ENCODE data around the gene STAC2. TPM values are rescaled to one million over a fixed set of nuclear protein-coding genes. Genes with fewer than 3 reads are reported as not detected.
"Not testable (repeated sequence)": the region's sequence is repeated elsewhere in the genome, so short reads cannot be mapped to it uniquely, and the experiment has no call there.

The STAC2 gene
- polyA plus RNA-seq, 4 donors, result 3.7 to 4.1 (median 3.8) TPM

DNA sequence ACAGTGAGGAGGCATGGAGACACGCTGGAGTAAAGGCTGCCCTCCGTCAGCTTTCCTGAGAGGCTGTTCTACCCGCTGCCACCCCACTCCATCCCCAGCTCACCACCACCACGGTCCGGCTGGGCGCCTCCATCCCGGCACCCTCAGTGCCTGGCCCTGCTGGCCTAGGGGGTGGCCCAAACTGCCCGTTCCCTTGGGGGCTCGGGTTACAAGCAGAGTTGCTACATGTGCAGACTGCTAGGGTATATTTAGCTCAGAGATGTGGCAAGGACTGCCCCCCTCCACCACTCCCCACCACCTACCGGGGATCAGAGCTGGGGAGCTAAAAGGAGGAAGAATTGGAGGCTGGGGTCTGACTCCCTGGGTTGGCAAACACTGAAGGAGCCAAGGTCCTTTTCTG, 32.4 kb downstream of the STAC2 start:
- no peak for DNase-seq (ENCODE audit: low read depth in 4 of 4, low spot score in 3 of 4)

DNA sequence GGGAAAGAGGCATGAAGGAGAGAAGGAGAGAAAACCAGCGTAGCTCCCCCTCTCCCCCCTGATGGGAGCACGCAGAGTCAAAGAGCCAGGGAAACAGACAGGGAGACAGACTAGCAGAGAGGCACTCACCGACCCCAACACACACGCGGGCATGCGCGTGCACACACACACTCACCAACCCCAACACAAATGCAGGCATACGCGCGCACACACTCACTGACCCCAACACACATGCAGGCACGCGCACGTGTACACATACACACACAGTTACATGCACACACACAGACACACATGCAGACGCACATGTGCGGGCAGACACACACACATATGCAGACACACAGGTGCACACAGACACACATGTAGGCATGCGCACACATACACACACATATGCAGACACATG, 32.8 kb downstream of the STAC2 start:
- DNase-seq (ENCODE audit: low read depth in 4 of 4, low spot score in 3 of 4), result no peak

DNA sequence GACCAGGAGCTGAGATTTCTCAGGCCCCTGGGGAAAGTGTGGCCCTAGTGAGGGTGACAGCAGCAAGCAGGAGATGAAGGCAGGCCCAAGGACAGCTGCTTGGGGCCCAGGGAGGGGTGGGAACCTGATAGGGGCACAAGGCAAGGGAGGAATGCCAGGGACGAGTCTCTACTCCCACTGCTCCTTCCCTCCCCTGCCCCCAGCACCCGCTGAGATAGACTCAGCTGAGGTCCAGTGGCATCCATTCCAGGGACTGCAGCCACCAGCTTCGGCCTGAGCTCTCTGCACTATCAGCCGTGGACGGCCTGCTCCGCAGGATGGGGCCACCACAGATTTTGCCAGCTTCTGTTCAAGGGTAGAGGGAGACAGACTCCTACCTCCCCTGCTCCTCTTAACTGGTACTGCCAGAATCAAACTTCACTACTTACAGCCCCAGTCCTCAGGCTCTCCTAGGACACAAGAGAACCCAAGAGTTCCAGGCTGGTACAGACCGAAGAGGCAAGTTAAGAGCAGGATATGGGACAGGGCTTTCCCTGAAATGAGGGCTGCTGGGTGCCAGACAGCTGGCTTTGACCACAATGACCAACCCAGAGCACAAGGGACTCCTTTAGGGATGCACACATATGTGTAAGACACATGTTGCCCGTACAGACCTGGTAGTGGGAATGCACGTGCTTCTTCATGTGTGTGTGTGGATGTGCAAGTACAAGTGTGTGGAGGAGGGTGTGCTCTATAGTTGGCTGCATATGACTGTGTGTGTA, 33.8 kb downstream of the STAC2 start:
- no peak for DNase-seq (ENCODE audit: low read depth in 4 of 4, low spot score in 3 of 4)

DNA sequence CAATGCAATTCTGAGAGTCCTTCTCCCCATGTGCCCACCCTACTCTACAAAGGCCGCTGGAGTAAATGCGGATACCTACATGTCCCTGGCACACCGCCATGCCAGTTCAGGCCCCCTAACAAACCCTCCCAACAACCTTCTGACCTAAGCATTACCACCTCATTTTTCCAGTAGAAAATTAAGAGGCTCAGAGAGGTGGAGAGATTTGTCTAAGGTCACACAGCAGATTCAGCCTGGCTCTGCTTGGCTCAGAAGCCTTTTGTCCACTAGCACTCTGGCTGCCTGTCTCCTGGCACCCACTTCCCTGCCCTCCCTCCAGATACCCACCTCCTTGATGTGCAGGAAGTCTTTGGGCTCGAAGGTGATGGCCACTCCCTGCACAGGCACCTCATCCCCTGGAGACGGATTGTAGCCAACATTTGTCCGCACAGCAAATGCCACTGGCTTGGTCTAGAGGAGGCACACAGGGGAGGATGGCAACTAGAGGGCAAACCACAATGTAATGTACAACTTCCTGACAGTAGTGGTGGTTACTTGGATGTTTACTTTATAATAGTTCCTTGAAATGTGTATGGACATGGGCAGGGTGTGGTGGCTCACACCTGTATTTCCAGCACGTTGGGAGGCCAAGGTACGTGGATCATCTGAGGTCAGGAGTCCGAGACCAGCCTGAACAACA, 38.5 kb downstream of the STAC2 start:
- DNase-seq (ENCODE audit: low read depth in 4 of 4, low spot score in 3 of 4), result no peak

DNA sequence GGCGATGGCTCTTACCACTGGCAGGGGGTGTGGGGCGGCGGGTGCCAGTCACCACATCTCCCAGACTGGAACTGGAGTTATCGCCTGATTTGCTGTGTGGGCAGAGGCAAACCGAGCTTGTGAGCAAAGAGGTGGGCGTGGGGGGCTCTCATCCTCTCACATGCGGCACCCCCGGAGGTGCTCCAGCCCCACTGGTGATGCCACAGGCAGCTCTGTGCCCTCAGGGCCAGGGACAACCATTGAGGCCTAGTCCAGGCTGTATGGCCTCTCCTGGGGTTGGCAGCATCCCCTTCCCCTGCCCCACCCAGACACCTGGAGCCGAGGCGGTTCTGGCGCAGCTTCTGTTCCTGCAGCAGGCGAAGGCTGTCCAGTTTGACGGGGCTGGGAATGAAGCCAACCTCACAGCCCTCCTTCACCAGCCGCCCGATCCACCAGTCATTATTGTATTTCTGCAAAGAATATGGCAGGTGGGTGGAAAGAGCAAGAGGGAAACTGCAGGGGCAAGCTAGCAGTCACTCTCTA, 39.2 kb downstream of the STAC2 start:
- DNase-seq (ENCODE audit: low read depth in 4 of 4, low spot score in 3 of 4), result no peak

DNA sequence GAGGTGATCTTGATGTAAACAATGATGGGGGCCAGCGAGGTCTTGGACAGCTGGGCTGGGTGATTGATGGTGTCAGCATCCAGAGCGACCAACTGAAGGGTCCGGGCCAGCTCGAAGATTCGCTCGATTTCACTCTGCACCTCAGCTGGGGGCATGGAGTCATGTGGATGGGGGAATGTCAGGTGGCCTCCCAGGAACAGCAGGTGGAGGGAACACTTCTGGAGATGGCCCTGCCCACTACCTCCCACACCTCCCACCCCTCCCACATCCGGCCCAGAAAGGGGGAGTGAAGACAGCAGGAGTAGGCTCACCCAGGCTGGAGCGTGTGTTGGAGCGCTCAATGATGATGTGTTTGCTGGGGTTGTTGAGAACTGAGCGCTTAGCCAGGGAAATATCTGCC, 42.0 kb downstream of the STAC2 start:
- no peak for DNase-seq (ENCODE audit: low read depth in 4 of 4, low spot score in 3 of 4)

DNA sequence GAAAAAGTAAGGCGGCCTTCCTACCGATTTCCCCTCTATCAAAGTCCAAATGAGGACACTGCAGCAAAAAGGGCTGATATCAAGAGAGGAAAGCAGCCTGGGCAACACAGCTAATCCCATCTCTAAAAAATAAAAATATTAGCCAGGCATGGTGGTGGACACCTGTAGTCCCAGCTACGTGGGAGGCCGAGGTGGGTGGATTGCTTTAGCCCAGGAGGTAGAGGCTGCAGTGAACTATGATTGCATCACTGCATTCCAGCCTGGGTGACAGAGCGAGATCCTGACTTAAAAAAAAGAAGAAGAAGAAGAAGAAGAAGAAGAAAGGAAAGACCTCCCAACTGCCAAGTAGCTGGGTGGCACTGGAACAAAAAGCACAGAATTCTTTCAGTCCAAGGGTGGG, 42.7 kb downstream of the STAC2 start:
- DNase-seq (ENCODE audit: low read depth in 4 of 4, low spot score in 3 of 4), result no peak

DNA sequence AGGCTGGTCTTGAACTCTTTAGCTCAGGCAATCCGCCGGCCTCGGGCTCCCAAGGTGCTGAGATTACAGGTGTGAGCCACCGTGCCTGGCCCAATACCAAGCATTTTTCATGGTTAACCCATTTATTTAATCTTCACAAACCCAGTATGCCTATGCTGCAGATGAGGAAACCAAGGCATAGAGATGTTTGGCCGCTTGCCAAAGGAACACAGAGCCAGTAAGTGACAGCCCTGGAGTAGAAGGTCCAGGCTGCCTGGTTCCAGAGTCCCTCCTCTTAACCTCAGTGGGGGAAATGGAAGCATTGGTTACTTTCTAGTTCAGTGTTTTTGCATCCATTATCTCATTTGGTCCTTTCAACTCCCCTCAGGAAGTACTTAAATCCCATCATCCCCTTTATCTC, 44.4 kb downstream of the STAC2 start:
- no peak for DNase-seq (ENCODE audit: low read depth in 4 of 4, low spot score in 3 of 4)

DNA sequence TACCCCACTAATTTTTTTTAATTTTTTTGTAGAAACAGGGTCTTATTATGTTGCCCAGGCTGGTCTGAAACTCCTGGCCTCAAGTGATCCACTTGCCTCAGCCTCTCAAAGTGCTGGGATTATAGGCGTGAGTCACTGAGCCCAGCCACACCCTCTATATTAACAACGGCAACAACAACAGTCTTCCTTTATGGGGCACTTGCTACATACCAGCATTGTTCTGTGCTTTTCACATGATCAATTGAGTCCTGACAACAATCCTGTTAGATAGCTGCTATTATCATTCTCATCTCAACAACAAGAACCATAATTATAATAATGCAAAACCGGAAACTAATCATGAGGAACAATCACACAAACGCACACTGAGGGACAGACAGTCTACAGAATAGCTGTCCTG, 47.2 kb downstream of the STAC2 start:
- DNase-seq (ENCODE audit: low read depth in 4 of 4, low spot score in 3 of 4), result no peak

DNA sequence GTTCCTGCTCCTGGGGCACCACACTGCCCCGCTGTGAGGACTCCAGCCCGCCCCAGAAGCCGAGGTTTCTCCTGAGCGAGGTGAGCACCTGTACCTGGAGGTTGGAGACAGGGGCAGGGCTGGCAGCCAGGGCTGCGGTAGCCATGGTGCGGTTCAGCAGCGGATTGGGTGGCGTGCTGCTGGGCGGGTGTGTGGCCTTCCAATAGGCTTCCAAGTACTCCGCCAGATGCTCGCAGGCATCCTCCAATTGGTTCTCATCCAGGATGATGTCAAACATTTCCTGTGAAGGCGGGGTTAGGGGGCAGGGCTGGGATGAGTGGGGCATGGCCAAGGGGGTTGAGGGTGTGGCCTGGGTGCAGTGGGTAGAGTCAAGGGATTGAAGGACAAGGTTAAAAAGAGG, 48.5 kb downstream of the STAC2 start:
- no peak for DNase-seq (ENCODE audit: low read depth in 4 of 4, low spot score in 3 of 4)

DNA sequence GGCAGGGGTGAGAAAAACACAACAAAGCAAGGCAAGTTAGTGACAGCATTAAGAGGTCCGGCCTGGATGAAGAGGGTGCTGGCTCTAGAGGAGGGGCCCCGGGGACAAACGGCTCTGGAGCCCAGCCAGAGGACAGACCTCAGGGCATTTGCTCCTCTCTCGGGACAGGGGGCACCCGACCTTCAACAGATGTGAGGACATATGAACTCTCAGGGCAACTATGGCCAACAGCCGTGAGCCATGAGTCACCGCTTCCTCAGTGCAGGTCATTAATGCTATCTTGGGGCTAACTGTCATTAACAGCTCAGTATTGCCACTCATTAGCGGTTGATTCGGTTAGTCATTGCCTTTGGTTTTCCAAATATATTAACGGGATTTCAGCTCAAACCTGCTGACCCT, 50.1 kb downstream of the STAC2 start:
- DNase-seq (ENCODE audit: low read depth in 4 of 4, low spot score in 3 of 4), result no peak

DNA sequence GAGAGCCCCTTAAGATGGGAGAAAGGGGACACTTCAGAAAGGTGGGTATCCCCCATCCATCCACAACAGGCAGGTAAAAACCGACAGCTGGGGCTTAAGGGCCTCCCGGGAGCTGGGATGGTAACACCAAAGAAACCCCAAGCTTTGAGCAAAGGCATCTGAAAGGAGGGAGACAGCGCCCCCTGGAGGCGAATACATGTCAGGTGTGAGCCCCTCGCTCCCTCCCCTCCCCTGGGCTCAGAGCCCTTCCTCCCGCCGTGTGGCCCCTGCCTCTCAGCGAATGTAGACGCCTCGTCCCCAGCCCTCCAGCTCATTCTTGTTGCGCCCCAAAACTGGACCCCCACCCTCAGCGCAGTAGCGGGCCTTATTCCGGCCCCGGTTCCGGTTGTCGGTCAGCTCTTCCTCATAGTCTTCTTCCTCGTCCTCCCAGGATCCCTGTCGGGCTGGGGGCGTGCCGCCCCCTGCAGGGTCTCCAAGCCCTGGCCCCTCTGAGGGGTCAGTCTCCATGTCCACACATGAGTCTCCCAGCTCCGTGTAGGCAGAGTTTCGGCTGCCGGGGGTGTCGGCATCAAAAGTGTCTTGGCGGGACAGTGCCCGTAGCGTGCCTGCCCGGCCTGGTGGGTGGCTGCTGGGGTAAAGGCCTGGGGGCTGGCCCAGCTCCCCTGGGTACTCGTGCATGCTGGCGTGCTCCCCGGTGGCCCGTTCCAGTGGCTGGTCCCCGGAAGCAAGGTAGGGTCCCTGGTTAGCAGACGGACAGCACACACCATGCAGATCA, 50.6 kb downstream of the STAC2 start:
- DNase-seq (ENCODE audit: low read depth in 4 of 4, low spot score in 3 of 4), result no peak

DNA sequence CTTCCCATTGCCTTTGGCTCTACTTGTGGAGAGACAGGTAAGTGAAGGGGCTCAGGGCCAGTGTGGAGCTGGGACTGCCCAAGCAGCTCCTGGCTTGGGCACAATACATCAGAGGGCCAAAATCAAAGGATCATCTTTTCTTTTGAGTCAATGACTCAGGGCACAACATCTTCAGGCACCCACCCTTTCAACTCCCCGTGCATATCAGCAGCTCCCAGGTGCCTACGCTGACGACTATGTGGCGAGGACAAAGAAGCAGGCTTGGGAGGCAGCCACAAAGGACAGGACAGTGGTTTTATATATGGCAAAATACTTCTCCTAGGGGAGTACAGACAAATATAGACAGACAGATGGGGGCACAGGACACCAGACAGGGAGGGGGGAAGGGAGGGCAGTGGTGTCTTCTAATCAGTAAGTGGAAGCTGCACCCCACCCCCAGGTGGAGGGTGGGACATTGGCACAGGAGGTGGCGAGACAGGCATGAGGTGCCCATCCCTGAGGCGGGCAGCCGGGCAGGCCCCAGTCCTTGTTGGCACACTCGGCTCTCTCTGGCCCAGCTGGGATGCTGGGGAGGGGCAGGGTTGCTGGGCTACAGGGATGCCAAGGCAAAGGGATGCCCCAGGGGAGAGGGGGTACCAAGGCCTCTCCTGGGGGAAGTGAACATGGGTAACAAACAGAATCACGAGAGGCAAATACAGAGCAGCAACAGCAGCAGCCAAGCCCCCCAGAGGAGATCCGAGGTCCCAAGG, 52.0 kb downstream of the STAC2 start:
- no peak for DNase-seq (ENCODE audit: low read depth in 4 of 4, low spot score in 3 of 4)

DNA sequence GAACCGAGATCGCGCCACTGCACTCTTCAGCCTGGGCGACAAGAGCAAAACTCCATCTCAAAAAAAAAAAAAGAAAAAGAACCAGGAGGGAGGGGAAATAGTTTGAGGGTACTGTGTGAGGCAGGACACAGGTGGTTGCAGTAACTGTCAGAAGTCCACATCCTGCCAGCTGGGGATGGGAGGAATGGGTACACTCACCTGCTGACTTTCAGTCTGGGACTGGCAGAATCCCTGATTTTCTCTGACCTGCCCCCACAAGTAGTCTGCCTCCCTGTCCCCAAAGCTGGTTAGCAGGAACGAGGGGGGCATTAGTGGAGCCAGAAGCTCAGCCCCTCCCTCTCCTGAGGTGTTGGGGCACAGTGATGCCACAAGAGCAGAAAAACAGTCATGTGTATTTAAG, 52.7 kb downstream of the STAC2 start:
- no peak for DNase-seq (ENCODE audit: low read depth in 4 of 4, low spot score in 3 of 4)

DNA sequence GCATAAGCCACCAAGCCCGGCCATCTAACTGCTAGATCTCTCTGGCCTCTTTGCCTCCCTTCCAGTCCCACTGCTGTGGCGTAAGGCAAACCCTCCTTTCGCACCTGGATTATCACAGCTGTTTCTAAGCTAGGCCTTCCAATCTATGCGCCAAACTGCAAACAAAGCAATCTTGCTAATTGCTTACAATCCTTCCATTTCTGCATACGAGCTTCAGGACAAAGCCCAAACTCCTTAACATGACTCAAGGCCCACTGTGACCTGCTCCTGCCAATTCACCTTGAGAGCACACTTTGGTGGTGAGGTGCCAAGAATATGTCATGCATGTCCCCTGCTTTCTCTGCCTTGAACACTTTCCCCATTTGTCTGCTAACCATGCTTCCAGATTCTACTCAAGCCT, 53.8 kb downstream of the STAC2 start:
- DNase-seq (ENCODE audit: low read depth in 4 of 4, low spot score in 3 of 4), result no peak

DNA sequence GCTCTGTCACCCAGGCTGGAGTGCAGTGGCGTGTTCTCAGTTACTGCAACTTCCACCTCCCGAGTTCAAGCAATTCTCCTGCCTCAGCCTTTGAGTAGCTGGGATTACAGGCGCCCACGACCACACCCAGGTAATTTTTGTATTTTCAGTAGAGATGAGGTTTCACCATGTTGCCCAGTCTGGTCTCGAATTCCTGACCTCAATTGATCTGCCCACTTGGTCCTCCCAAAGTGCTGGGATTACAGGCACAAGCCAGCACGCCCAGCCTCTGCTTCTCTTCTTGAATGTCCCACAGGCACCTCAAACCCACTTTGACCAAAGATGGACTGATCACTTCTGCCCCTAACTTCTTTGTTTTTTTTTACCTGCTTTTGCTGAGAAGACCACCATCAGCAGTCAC, 55.2 kb downstream of the STAC2 start:
- DNase-seq (ENCODE audit: low read depth in 4 of 4, low spot score in 3 of 4), result no peak

DNA sequence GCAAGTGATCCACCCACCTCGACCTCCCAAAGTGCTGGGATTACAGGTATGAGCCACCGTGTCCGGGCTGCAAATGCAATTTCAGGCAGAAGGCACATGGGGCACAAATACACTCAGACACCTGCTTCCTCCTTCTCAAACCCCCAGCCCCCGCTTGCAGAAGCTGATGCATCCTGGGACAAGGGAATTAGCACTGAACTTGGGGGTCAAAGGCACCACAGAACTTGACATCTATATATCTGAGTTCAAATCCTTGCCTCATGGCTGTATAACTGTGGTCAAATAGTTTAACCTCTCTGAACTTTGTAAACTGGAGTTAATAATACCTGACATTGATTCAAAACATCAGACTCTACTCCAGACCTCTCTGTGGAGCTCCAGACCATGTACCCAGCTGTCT, 55.6 kb downstream of the STAC2 start:
- no peak for DNase-seq (ENCODE audit: low read depth in 4 of 4, low spot score in 3 of 4)

DNA sequence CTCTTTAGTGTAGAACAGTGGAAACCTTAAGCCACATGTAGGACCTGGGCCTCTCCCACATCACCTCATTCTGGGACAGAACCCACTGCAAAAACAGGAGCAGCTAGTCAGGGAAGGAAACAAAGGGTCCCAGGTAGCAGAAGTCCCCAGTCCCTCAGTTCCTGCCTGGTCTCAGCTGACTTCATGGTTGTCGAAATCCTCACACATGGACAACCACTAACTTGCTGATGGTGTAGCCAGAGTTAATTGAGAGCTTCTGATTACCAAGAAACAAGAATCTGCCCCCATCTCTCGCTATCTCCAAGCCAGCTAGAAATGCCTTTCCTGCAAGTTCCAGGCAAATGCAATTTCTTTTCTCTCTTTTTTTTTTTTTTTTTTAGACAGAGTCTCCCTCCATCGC, 56.2 kb downstream of the STAC2 start:
- no peak for DNase-seq (ENCODE audit: low read depth in 4 of 4, low spot score in 3 of 4)

DNA sequence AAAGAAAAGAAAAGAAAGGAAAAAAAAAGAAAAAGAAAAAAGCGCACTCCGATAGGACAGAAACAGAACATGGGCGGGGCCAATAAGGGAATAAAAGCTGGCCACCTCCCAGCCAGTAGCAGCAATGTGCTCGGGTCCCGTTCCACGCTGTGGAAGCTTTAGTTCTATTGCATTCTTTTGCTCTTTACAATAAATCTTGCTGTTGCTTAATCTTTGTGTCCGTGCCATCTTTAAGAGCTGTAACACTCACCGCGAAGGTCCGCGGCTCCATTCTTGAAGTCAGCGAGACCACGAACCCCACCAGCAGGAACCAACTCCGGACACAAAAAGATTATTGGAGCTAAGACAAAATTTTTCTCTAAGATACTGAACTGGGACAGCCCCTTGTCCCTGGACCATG, 56.6 kb downstream of the STAC2 start:
- no peak for DNase-seq (ENCODE audit: low read depth in 4 of 4, low spot score in 3 of 4)

DNA sequence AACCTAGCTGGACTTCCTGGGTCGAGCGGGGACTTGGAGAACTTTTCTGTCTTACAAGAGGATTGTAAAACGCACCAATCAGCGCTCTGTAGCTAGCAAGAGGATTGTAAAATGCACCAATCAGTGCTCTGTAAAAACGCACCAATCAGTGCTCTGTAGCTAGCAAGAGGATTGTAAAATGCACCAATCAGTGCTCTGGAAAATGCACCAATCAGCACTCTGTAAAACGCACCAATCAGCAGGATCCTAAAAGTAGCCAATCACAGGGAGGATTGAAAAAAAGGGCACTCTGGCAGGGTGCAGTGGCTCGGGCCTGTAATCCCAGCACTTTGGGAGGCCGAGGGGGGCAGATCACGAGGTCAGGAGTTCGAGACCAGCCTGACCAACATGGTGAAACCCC, 57.2 kb downstream of the STAC2 start:
- not testable (repeated sequence) for DNase-seq (ENCODE audit: low read depth in 4 of 4, low spot score in 3 of 4)

DNA sequence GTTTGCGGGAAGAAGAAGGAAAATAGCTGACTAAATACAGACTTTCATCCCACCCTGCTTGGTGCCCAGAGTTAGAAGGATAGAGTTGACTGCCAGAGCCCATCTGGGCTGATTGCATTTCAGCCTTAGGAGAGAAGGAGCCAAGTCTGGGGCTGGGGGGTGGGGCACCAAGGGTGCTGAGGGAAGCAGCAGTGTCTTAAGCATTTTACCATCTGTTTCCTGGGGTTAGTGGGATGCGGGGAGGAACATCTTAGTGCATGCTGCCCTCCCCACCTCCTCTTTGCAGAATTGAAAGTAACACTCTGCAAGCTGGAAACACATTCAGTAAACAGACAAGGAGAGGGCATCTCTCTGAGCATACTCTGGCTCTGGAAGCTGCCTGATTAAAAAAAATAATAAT, 58.3 kb downstream of the STAC2 start:
- DNase-seq (ENCODE audit: low read depth in 4 of 4, low spot score in 3 of 4), result no peak
